ENCODE data around the gene FNDC3B.
"Not testable (repeated sequence)": the region's sequence is repeated elsewhere in the genome, so short reads cannot be mapped to it uniquely, and the experiment has no call there.

FNDC3B gene

DNA sequence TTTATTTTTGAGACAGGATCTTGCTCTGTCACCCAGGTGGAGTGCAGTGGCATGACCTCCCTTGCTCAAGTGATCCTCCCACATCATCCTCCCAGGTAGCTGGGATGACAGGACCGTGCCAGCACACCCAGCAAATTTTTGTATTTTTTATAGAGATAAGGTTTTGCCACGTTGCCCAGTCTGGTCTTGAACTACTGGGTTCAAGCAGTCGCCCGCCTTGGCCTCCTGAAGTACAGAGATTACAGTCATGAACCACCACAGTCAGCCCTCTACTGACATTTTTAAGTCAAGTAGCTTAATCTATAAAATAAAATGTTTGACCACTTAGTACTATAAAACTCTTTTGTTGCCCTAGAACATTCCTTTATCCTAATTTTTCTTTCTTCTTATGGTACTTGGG lies 198.8 kb downstream of the FNDC3B start:
- Histone ChIP-seq H3K9ac (ENCODE audit: low read length) (no peak overlapping the region), H3K27ac (ENCODE audit: low read length) (no peak overlapping the region), H3K4me3 (ENCODE audit: low read length) (no peak overlapping the region), H3K4me1 (ENCODE audit: control insufficient read depth, low read depth, low read length) (no peaks in the 10 kb centered on the region), H3K9me3 (ENCODE audit: control insufficient read depth, low read depth, low read length) (peaks cover 23% of the 10 kb centered on the region), H3K36me3 (ENCODE audit: control insufficient read depth, low read depth, low read length) (peaks cover 3% of the 10 kb centered on the region), H3K27me3 (ENCODE audit: control insufficient read depth, insufficient read depth, low read length) (no peaks in the 10 kb centered on the region)

DNA sequence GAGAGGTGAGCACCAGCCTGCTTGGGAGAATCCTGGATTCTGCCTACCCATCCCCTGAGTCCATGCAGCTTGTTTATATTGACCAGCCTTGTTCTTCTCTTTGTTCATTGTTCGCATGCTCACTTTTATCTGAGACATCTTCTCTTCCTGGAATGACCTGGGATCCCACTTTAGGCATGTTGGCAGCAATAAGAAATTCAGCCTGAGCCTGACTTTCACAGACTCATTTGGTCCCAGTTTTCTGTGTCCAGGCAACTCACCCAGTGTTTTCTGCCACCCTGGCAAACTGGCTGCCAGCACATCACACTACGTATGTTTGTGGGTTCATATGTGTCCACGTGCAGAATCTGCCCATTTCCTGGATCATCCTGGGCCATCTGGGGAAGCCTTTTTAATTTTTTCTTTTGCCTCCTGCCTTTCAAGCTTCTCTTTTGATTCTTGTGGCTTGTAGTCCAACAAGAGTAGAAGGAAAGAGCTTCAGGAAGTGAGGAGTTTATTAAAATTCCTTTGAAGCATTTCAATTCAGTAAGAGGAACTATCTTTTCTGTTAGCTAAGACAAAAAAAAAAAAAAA lies 199.9 kb downstream of the FNDC3B start:
- Histone ChIP-seq H3K9me3 (ENCODE audit: control insufficient read depth, low read depth, low read length) (peaks cover 23% of the 10 kb centered on the region), H3K9ac (ENCODE audit: low read length) (no peak overlapping the region), H3K27ac (ENCODE audit: low read length) (no peak overlapping the region), H3K4me3 (ENCODE audit: low read length) (no peak overlapping the region), H3K27me3 (ENCODE audit: control insufficient read depth, insufficient read depth, low read length) (no peaks in the 10 kb centered on the region), H3K4me1 (ENCODE audit: control insufficient read depth, low read depth, low read length) (no peaks in the 10 kb centered on the region), H3K36me3 (ENCODE audit: control insufficient read depth, low read depth, low read length) (peaks cover 3% of the 10 kb centered on the region)

DNA sequence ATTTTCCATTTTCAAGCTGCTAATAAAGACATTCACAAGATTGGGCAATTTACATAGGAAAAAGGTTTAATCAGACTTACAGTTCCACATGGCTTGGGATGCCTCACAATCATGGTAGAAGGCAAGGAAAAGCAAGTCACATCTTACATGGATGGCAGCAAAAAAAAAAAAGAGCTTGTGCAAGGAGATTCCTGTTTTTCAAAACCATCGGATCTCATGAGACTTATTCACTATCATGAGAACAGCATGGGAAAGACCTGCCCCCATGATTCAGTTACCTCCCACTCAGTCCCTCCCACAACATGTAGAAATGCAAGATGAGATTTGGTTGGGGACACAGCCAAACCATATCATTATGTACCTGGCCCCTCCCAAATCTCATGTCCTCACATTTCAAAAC lies 202.0 kb downstream of the FNDC3B start:
- Histone ChIP-seq H3K9ac (ENCODE audit: low read length) (no peak overlapping the region), H3K27me3 (ENCODE audit: control insufficient read depth, insufficient read depth, low read length) (no peaks in the 10 kb centered on the region), H3K9me3 (ENCODE audit: control insufficient read depth, low read depth, low read length) (peaks cover 23% of the 10 kb centered on the region), H3K27ac (ENCODE audit: low read length) (no peak overlapping the region), H3K4me3 (ENCODE audit: low read length) (no peak overlapping the region), H3K36me3 (ENCODE audit: control insufficient read depth, low read depth, low read length) (peaks cover 3% of the 10 kb centered on the region), H3K4me1 (ENCODE audit: control insufficient read depth, low read depth, low read length) (no peaks in the 10 kb centered on the region)

DNA sequence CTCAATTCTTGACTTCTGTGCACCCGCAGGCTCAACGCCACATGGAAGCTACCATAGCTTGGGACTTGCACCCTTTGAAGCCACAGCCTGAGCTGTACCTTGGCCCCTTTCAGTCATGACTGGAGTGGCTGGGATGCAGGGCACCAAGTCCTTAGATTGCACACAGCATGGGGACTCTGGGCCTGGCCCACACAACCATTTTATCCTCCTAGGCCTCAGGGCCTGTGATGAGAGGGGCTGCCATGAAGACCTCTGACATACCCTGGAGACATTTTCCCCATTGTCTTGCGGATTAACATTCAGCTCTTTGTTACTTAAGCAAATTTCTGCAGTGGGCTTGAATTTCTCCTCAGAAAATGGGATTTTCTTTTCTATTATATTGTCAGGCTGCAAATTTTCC lies 203.1 kb downstream of the FNDC3B start:
- H3K27me3 ChIP-seq (ENCODE audit: control insufficient read depth, insufficient read depth, low read length); H3K27ac ChIP-seq (ENCODE audit: low read length); H3K4me3 ChIP-seq (ENCODE audit: low read length); H3K36me3 ChIP-seq (ENCODE audit: control insufficient read depth, low read depth, low read length); H3K9ac ChIP-seq (ENCODE audit: low read length); H3K4me1 ChIP-seq (ENCODE audit: control insufficient read depth, low read depth, low read length): not testable (repeated sequence)
- peaks cover 23% of the 10 kb centered on the region for H3K9me3 ChIP-seq (ENCODE audit: control insufficient read depth, low read depth, low read length)

DNA sequence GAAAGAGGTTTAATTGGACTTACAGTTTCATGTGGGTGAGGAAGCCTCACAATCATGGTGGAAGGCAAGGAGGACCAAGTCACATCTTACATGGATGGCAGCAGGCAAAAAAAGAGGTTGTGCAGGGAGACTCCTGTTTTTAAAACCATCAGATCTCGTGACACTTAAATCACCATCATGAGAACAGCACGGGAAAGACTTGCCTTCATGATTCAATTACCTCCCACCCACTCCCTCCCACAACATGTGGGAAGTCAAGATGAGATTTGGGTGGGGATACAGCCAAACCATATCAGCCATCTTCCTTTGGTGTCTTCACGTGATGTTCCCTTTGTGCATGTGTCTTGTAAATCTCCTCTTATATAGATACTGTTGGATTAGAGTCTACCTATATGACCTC lies 204.0 kb downstream of the FNDC3B start:
- H3K4me3 ChIP-seq (ENCODE audit: low read length); H3K27ac ChIP-seq (ENCODE audit: low read length); H3K9ac ChIP-seq (ENCODE audit: low read length); H3K4me1 ChIP-seq (ENCODE audit: control insufficient read depth, low read depth, low read length); H3K27me3 ChIP-seq (ENCODE audit: control insufficient read depth, insufficient read depth, low read length); H3K36me3 ChIP-seq (ENCODE audit: control insufficient read depth, low read depth, low read length): not testable (repeated sequence)
- H3K9me3 ChIP-seq (ENCODE audit: control insufficient read depth, low read depth, low read length): peaks cover 23% of the 10 kb centered on the region

DNA sequence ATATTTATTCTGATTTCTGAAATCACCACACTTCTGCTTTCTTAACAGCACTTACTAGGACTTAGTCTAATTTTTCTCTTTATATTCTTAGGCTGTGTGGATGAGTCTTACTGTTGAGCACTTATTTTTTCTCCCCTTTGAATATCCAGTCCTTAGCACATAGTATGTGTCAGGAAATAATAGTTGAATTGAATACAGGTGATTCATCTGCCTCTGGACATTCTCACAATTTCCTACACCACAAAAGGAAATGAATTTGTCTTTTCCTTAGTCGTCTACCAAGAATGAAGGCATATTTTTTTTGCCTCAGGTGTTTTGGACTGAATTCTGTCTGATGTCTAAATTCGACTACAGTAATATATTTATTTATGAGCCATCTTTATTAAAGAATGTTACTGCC lies 204.6 kb downstream of the FNDC3B start:
- Histone ChIP-seq H3K9me3 (ENCODE audit: control insufficient read depth, low read depth, low read length) (peaks cover 23% of the 10 kb centered on the region), H3K4me3 (ENCODE audit: low read length) (no peak overlapping the region), H3K4me1 (ENCODE audit: control insufficient read depth, low read depth, low read length) (peaks cover 5% of the 10 kb centered on the region), H3K36me3 (ENCODE audit: control insufficient read depth, low read depth, low read length) (peaks cover 3% of the 10 kb centered on the region), H3K27ac (ENCODE audit: low read length) (no peak overlapping the region), H3K9ac (ENCODE audit: low read length) (no peak overlapping the region), H3K27me3 (ENCODE audit: control insufficient read depth, insufficient read depth, low read length) (no peaks in the 10 kb centered on the region)

DNA sequence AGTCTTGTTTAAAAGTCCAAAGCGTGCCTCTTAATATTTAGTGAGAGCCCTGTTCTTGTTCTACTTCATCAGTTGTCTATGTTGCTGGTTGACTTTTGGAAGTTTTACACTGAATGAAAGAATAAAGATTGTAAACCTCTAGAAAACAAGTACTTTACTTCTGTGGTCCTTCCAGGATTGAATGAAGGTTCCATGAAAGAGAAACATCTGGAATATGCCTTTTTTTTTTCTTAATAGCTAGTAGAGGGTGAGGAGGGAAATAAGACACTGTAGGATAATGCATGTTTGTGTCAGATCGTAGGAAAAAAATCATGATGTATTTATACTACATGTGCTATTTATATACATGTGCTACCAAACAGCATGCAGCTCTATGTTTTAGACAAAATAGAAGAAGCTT lies 205.9 kb downstream of the FNDC3B start:
- Histone ChIP-seq H3K4me1 (ENCODE audit: control insufficient read depth, low read depth, low read length) (peaks cover 5% of the 10 kb centered on the region), H3K27me3 (ENCODE audit: control insufficient read depth, insufficient read depth, low read length) (no peaks in the 10 kb centered on the region), H3K9ac (ENCODE audit: low read length) (no peak overlapping the region), H3K36me3 (ENCODE audit: control insufficient read depth, low read depth, low read length) (peaks cover 3% of the 10 kb centered on the region), H3K4me3 (ENCODE audit: low read length) (no peak overlapping the region), H3K27ac (ENCODE audit: low read length) (no peak overlapping the region), H3K9me3 (ENCODE audit: control insufficient read depth, low read depth, low read length) (peaks cover 20% of the 10 kb centered on the region)

DNA sequence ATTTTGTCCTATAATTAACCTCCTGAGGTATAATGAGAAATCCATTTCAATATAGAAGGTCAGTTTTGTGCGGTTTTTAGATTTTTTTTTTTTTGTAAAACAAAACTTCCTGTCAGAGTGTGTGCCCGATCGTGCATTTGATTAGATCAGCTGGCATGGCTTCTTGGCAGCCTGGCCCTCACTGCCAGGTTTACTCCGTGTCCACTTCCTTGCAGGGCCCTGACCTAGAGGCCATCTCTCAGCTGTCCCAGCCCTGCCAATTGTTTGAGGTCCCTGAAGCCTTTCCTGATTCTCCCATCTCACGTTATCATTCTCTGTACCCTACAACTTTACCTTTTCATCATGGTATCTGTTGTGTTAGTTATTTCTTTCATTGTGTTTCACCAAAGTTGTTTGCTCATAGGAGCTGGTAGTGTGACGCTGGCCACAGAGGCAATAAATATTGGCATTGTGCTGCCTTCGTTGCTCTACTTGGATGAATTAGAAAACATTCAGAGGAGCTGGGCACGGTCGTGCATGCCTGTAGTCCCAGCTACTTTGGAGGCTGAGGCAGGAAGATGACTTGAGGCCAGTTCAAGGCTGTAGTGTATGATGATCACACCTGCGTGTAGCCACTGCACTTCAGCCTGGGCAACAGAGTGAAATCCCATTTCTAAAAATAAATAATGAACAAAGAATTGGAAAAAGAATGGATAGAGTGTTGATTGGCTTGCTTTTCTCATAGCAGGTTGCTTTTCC lies 206.9 kb downstream of the FNDC3B start:
- H3K9ac ChIP-seq (ENCODE audit: low read length): no peak overlapping the region
- no peak overlapping the region for H3K4me3 ChIP-seq (ENCODE audit: low read length)
- peaks cover 12% of the 10 kb centered on the region for H3K9me3 ChIP-seq (ENCODE audit: control insufficient read depth, low read depth, low read length)
- H3K27ac ChIP-seq (ENCODE audit: low read length): no peak overlapping the region
- H3K27me3 ChIP-seq (ENCODE audit: control insufficient read depth, insufficient read depth, low read length): no peaks in the 10 kb centered on the region
- peaks cover 4% of the 10 kb centered on the region for H3K36me3 ChIP-seq (ENCODE audit: control insufficient read depth, low read depth, low read length)
- H3K4me1 ChIP-seq (ENCODE audit: control insufficient read depth, low read depth, low read length): peaks cover 5% of the 10 kb centered on the region

DNA sequence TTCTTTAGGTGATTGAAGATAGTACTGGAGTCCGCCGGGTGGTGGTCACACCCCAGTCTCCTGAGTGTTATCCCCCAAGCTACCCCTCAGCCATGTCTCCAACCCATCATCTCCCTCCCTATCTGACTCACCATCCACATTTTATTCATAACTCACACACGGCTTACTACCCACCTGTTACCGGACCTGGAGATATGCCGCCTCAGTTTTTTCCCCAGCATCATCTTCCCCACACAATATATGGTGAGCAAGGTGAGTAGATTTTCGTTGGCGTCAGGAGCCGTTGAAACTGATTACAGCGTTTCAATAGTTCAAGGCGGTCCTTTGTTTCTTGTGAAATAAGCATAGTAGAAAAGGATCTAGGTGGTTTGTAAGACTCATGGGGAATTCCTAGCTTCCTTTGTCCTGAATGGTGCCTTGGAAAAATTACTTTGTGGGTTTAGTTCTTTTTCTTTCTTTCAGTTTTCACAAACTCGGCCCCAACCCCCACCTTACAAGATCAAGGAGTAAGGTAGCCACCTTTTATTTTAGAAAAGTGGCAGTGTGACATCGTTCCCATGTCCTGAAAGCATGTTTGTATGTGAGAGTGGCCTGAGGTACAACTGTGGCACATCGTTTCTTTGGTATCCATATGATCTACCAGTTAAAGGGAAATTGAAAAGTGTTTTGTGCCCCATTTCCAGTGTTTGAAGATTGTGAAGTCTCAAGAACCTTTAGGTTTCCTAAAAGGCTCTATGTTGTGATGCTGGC lies 208.3 kb downstream of the FNDC3B start:
- no peak overlapping the region for H3K9ac ChIP-seq (ENCODE audit: low read length)
- H3K4me1 ChIP-seq (ENCODE audit: control insufficient read depth, low read depth, low read length): peaks cover 5% of the 10 kb centered on the region
- H3K27ac ChIP-seq (ENCODE audit: low read length): no peak overlapping the region
- peaks cover 9% of the 10 kb centered on the region for H3K36me3 ChIP-seq (ENCODE audit: control insufficient read depth, low read depth, low read length)
- no peaks in the 10 kb centered on the region for H3K27me3 ChIP-seq (ENCODE audit: control insufficient read depth, insufficient read depth, low read length)
- H3K4me3 ChIP-seq (ENCODE audit: low read length): no peak overlapping the region
- no peaks in the 10 kb centered on the region for H3K9me3 ChIP-seq (ENCODE audit: control insufficient read depth, low read depth, low read length)

DNA sequence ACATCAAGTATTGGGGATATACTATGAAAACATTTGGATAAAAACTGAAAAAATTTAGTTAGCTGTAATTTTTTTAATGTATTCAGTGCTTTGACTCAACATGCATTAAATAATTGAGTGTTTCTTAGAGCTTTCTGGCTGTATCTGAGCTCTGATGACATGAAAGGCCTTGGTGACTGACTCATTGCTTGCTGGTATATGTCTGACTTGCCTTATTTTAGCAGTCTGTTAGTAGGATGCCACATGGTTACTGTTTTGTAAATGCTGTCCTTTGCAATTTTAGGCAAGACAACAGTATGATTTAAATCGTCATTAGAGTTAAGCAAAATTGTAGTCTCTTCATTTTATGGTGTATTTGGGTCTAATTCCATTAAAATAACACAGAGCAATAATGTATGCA lies 209.7 kb downstream of the FNDC3B start:
- Histone ChIP-seq H3K36me3 (ENCODE audit: control insufficient read depth, low read depth, low read length) (peaks cover 9% of the 10 kb centered on the region), H3K27me3 (ENCODE audit: control insufficient read depth, insufficient read depth, low read length) (no peaks in the 10 kb centered on the region), H3K27ac (ENCODE audit: low read length) (no peak overlapping the region), H3K9ac (ENCODE audit: low read length) (no peak overlapping the region), H3K4me3 (ENCODE audit: low read length) (no peak overlapping the region), H3K4me1 (ENCODE audit: control insufficient read depth, low read depth, low read length) (peaks cover 5% of the 10 kb centered on the region), H3K9me3 (ENCODE audit: control insufficient read depth, low read depth, low read length) (no peaks in the 10 kb centered on the region)

DNA sequence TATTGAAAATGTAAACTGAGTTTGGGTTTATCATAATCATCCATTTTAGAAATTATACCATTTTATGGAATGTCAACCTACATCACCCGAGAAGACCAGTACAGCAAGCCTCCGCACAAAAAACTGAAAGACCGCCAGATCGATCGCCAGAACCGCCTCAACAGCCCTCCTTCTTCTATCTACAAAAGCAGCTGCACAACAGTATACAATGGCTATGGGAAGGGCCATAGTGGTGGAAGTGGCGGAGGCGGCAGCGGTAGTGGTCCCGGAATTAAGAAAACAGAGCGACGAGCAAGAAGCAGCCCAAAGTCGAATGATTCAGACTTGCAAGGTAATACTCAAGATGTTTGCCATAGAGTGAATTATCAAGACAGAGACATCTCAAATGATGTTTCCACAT lies 211.8 kb downstream of the FNDC3B start:
- H3K4me1 ChIP-seq (ENCODE audit: control insufficient read depth, low read depth, low read length): peaks cover 5% of the 10 kb centered on the region
- H3K9ac ChIP-seq (ENCODE audit: low read length): no peak overlapping the region
- H3K36me3 ChIP-seq (ENCODE audit: control insufficient read depth, low read depth, low read length): peaks cover 9% of the 10 kb centered on the region
- H3K4me3 ChIP-seq (ENCODE audit: low read length): no peak overlapping the region
- H3K27me3 ChIP-seq (ENCODE audit: control insufficient read depth, insufficient read depth, low read length): no peaks in the 10 kb centered on the region
- H3K9me3 ChIP-seq (ENCODE audit: control insufficient read depth, low read depth, low read length): no peaks in the 10 kb centered on the region
- H3K27ac ChIP-seq (ENCODE audit: low read length): no peak overlapping the region
